22Rv1 (cell line): Measurements from ENCODE around the gene ARIH2.

Experiments used
- CTCF ChIP-seq: fragments of 450-650 bp; IDR thresholded peaks from 2 replicates; pipeline ENCODE4 v1.5.1; 2017; ENCODE audit warnings: mild to moderate bottlenecking
- ZFX ChIP-seq: fragments of 450-650 bp; IDR thresholded peaks from 2 replicates; pipeline ENCODE4 v1.6.1; 2017; ENCODE audit warnings: antibody characterized with exemption, borderline replicate concordance

GRCh38 chr3:49027634-49028033 is 109.0 kb downstream of the ARIH2 start:
- TF ChIP-seq CTCF: no peak
- no peak for TF ChIP-seq ZFX
